NCI-H1092 (cell line): ENCODE data around the gene MTHFSD.

Experiments
- DNase-seq: peaks from one replicate; lab custom pipeline; 2025; lab: John Stamatoyannopoulos, UW

The MTHFSD gene

DNA sequence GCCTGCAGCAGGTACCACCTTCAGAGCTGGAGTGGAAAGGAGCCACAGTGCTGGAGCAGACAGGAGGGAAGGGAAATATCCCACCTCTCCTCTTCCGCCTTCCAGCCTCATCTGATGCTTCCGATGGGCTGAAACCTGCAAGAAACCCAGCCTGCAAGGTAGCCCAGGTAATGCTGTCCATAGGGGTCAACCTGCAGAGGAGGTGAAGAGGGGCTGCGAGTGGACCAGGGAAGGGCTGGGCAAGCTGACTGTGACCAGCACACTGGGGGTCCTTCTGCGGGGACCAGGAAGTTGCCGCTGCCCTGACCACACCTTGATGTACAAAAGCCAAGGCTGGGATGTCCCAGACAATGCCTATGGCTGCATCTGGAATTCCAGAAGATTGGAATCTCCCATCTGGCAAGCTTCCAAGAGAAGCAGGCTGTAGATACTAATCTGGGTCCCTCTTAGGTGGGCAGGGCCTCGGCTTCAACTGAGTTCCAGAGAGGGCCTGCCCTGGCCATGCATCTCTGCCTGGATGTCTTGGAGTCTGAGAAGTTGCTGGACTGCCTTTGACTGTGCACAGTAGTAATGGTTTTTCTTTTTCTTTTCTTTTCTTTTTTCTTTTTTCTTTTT, 29.1 kb upstream of the MTHFSD start:
- no peak for DNase-seq

DNA sequence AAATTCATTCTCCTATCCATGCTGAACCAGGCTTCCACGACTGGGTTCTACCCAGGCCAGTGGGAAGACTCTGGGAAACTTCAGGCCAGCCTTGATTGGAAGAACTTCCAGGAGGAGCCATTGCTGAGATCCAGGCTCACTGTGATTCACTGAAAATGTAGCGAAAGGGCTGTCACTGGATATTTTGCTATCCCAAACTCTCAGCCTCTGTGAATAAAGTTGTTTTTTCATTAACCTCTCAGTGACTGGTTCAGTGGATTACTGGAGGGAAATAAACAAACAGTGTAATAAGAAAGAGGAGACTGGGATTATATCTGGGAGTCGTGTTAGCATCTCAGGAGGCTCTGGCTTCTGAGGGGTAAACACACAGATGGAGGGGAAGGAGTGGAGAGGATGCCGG, 26.4 kb upstream of the MTHFSD start:
- no peak for DNase-seq

GRCh38 chr16:86580791-86581170, 25.7 kb upstream of the MTHFSD start:
- no peak for DNase-seq

DNA sequence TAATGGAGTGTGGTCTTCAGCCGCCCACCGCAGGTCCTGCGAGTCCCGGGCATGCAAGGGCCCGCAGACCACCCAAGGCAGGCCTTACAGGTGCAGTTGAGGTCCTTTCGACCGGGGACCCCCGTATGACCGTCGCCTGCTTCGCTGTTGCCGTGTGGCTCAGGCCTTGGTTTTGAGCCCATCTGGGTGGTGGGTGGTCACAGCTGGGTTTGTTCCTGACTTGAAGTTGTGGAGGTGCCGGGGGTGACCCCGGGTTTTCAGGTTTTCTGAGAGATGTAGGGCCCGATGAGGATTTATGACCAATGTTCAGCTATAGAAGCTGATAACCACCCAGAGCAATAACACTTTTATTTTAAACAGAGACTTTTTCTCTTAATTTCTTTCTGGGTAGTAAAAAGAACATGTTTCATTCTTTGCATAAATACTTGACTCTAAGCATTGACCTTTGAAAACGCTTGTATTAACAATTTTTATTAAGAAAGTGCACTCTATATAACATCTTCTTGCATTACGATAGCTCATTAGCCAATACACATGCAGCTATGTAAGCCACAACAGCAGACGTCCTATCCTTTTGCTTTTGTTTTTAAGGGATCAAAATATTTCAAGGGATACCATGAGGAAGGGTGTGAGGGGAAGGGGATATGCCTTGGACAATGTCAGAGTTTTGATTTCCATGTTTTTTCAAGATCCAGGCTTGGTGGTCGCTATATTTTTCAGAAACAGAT, 25.2 kb upstream of the MTHFSD start:
- DNase-seq, result no peak

GRCh38 chr16:86579268-86580062, 24.4 kb upstream of the MTHFSD start:
- no peak for DNase-seq

DNA sequence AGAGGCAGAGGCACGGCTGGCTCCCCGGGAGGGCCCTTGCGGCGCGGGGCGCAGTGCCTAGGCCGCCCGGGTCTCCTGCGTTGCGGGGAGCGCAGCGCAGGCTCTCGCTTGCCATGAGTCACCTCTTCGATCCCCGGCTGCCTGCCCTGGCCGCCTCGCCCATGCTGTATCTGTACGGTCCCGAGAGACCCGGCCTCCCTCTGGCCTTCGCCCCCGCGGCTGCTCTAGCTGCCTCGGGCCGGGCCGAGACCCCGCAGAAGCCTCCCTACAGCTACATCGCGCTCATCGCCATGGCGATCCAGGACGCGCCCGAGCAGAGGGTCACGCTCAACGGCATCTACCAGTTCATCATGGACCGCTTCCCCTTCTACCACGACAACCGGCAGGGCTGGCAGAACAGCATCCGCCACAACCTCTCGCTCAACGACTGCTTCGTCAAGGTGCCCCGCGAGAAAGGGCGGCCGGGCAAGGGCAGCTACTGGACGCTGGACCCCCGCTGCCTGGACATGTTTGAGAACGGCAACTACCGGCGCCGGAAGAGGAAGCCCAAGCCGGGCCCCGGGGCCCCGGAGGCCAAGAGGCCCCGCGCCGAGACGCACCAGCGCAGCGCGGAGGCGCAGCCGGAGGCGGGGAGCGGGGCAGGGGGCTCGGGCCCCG, 23.7 kb upstream of the MTHFSD start:
- no peak for DNase-seq

- no peak for DNase-seq
Observed at GRCh38 chr16:86578061-86578599, 23.1 kb upstream of the MTHFSD start, which contains the start of gene FOXL1. Gene FOXL1, plus strand, starts transcription at chr16:86578549. Its CDS starts 175 bp downstream, at chr16:86578724.

DNA sequence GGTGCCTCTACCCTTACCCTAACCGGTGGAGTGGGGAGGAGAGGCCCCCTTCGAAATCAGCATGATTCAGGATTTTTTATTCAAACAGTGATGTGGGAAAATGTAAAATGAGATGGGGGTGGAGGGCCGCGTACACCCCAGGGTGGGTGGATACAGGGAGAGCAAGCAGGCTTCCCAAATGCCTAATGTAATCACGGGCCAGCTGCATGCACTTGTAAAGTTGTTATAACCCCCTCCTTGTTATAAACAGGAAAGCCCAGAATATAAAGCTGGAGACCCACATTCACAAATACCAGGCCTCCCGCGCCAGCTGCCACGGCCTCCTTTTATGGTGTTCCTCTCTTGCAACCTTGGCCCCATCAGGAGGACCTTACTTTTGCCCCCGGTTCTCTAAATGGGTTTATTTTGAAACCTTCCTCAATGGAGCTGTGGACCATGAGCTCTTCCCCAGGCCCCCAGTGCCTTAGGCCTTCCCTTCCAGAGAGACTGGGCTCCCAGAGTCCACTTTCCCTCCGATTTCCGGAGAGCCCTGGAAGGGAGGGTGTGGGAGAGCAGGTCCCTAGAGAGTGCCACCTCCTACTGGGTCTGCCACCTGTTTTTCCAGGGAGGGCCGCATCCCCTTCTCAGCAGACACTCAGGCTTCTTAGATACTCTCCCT, 22.4 kb upstream of the MTHFSD start:
- DNase-seq, result no peak

DNA sequence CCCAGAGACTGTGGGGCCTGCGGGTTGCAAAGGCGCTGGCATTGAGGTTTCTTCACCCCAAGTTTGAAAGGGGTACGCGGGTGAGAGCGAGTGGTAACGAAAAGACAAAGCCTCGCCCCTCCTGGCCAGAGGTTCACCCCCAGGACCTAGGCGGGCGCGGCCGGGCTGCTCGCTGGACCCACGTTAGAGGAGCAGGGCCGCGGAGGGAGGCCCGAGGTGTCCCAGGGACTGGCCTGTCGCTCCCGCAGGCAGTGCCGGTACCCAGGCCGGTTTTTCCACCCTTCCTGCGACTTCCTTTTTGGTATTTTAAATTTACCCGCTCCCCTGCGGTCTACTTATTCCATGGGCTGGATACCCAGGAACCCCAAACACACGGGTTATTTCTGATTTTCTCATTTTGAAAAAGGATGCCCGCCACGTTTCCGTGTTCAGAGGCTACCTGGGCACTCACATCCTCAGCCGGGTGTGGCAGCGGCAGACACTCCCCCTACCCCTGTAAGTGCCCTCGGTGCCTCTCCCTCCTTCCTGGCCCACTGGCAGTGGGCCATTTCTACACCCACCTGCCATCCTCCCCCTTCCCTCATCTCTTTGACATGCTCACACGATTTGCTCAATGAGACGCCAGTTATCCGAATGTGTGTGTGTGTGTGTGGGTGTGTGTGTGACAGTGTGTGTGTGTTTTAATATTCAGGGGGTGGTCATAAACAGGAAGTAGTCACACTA, 21.7 kb upstream of the MTHFSD start:
- no peak for DNase-seq

- no peak for DNase-seq
Observed at GRCh38 chr16:86575754-86576557, 20.9 kb upstream of the MTHFSD start.

DNA sequence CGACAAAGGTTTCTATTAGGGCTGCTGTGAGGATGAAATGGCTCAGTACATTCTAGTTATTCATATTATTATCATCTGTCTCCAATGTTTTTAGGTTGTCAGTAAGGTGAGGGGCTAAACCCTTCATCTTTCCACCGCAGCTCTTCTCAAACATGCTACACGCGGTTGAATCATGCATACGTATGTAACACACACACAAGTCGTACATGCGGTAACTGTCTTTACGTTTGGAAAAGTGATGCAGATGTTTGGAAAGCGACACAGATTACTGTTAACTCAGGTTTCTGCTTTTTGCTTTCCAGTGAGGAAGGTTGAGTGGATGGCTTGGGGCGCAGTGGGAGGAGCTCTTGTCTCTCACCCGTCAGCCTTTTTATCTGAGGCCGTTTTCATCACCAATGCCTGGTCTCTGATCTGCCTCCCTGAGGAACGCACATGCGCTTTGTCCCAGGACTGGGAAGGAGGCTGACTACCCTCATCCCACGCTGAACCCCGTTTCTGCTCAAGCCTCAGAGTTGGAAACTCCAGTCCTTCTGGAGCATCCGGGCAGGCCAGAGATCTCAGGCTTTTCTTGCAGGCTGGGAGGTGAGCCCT, 20.2 kb upstream of the MTHFSD start:
- no peak for DNase-seq

GRCh38 chr16:86574646-86575045, 19.6 kb upstream of the MTHFSD start:
- DNase-seq, result no peak

- no peak for DNase-seq
Observed at GRCh38 chr16:86573646-86574508, 18.8 kb upstream of the MTHFSD start.

DNA sequence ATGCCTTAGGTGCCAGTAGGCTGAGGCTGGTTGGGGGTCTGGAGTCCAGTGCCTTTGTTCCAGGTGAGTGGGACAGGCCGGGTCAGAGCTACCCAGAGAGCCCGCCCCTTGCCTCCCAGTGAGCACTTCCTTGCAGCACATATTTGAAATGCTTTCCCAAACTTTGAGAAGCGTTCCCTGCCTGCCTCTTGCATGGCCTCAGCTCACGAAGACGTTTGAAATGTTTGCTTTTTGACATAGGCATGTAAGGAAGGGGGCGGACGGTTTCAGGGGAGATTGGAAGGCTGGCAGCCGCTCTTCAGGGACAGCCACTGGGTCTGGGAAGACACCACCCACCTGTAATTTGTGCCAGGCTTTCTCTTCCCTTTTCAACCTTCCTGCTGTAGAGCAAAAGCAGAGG, 18.2 kb upstream of the MTHFSD start:
- no peak for DNase-seq

GRCh38 chr16:86572606-86573005, 17.6 kb upstream of the MTHFSD start:
- no peak for DNase-seq

DNA sequence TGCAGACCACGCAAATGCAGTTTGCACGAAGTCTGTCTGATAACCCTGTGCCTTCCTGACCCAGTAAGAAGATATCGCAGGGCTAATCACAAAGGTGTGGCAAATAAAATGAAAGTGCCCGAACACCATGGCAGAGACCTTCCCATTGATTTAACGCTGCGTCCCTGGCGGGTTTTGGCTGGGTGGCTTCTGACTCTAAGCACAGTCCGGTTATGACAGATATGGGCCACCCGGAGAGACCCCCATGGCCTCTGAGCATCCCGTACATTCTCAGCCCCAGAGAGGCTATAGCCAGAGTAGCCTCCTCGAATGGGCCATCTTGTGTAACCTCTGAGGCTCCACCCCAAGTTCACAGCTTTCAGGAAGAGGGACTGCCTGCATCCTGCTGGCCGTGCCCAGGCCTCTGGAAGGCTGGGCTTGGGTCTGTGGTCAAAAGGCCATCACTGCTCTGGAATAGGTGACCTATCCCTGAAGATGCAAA, 17.0 kb upstream of the MTHFSD start:
- no peak for DNase-seq

DNA sequence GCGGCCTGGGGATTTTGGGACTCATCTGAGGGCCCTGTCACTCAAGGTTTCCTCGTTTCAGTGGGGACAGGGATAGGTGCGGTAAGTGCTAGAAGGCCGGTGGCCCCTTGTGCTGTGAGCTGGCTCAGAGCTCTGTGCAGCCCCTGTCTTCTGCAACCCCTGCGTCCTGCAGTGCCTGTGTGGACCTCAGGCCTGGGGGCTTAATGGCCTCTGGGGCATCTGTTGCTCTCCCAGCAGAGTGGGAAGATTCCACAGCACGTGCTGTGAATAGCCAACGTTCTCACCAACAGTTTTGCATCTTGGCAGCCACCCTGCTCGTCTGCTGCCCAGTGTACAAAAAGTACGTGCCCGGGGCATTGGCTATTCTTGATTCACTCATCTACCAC, 16.5 kb upstream of the MTHFSD start:
- DNase-seq, result no peak
